Prostate gland (tissue), 2 donors: ENCODE measurements around the gene RPS25.

Source experiments
- POLR2A ChIP-seq: fragments of 450-650 bp; IDR thresholded peaks from one replicate; pipeline ENCODE4 v1.6.1; 2016; ENCODE audit warnings: antibody characterized with exemption, mild to moderate bottlenecking
- TF ChIP-seq, protein P1 (sequence below), 4 experiments: fragments of 200-600 bp in 2 of 4; fragments of 450-650 bp in 2 of 4; sonication (generic) in 2 of 4; IDR thresholded peaks; 1 replicate in 3 of 4; 2 replicates in 1 of 4; pipeline ENCODE4 v1.5.1; 2016 to 2019; ENCODE audit warnings: antibody characterized with exemption in 4 of 4, mild to moderate bottlenecking in 2 of 4, moderate library complexity in 2 of 4

DNA sequence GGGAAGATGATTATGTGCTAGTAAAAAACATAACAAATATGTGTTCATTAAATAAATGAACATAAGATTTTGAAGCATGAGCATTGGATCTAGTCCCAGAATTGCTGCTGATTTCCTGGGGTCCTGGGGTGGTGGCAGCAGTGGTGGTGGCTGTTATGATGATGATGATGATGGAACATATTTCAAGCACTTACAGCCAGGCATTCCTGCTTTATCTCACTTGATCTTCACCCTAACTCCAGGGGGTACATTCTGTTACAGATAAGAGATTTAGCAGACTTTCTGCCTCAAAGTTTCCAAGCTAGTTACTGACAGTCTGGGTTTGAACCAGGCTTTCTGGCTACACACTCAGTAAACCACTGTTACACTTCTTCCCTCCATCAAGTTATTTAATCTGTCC is 5.6 kb upstream of the RPS25 start:
- TF ChIP-seq, protein P1, sequence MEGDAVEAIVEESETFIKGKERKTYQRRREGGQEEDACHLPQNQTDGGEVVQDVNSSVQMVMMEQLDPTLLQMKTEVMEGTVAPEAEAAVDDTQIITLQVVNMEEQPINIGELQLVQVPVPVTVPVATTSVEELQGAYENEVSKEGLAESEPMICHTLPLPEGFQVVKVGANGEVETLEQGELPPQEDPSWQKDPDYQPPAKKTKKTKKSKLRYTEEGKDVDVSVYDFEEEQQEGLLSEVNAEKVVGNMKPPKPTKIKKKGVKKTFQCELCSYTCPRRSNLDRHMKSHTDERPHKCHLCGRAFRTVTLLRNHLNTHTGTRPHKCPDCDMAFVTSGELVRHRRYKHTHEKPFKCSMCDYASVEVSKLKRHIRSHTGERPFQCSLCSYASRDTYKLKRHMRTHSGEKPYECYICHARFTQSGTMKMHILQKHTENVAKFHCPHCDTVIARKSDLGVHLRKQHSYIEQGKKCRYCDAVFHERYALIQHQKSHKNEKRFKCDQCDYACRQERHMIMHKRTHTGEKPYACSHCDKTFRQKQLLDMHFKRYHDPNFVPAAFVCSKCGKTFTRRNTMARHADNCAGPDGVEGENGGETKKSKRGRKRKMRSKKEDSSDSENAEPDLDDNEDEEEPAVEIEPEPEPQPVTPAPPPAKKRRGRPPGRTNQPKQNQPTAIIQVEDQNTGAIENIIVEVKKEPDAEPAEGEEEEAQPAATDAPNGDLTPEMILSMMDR (IDR thresholded peaks at IDR 0.05): no peak
- TF ChIP-seq POLR2A: no peak
